GM21447 (cell line): Measurements from ENCODE around the gene CNTN1.

Source experiments
- ATAC-seq: cut with Tn5 transposase; IDR thresholded peaks from one replicate; pipeline ENCODE4 v1.9.1; 2021; ENCODE audit not compliant: unreplicated experiment

CNTN1 gene

GRCh38 chr12:40768125-40768864 lies 76.1 kb downstream of the CNTN1 start:
- ATAC-seq: no peak

DNA sequence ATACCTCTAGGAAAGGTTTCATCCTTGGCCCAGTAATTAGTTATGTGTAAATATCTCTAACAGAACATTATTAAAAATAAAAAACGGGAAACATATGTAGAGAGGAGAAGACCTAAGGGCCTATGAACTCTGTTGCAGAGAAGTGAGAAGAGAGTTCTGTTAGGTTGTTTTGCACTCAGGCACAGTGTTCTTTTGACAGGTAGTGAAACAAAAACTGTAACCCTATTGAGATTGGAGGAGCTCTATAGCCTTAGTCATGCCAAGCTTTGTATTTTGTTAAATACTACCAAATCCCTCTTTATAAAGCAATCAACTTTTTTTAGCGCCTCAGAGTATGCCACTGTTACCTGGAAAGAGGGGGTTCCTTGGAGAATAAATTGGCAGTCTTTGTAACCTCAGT lies 77.6 kb downstream of the CNTN1 start:
- no peak for ATAC-seq

GRCh38 chr12:40770781-40771180 lies 78.5 kb downstream of the CNTN1 start:
- no peak for ATAC-seq

DNA sequence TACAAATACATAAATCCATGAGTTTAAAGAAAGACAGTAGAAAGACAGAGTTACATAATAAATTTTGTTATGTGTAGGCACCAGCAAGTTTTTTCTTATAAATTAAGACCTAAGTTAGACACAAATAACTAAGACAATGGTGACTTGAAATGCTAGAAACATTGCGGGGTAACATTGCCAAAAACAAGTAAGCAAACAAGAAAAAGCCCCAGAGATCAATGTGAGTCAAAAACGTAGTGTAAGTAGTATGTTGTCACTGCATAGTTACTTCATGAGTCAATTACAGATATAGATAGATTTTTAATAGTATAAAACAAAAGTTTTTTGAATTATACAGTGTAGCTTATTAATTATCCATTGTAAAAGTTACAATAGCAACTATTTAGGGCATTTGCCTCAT lies 83.4 kb downstream of the CNTN1 start:
- no peak for ATAC-seq

- ATAC-seq: no peak
Observed at GRCh38 chr12:40784102-40784501, 91.9 kb downstream of the CNTN1 start.

GRCh38 chr12:40788276-40788675 lies 96.0 kb downstream of the CNTN1 start:
- ATAC-seq: no peak

DNA sequence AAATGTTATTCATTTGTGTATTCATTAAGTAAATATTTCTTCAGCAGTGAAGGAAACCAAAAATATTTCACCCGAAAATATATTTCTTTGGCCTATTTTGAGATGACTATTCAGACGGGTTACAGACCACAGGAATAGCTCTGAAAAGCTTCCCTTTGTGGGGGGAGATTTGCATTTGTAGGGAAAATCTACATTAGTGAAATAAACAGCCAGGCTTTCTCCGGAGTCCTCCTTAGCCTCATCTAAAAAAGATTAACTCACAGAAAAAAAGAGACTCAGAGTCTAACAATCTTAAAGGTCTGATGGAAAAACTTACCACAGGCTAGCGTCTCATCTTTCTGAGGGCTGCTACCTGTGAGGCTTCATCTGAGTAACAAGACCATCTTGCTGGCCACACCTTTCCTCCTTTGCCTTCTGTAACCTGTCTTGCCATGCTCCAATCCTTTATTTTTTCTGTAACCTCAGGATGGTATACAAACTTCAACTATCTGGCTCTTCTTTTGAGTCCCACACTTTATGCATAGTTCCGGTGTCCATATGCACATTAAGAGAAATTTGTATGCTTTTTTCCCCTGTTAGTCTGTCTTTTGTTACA lies 100.7 kb downstream of the CNTN1 start:
- ATAC-seq: no peak

DNA sequence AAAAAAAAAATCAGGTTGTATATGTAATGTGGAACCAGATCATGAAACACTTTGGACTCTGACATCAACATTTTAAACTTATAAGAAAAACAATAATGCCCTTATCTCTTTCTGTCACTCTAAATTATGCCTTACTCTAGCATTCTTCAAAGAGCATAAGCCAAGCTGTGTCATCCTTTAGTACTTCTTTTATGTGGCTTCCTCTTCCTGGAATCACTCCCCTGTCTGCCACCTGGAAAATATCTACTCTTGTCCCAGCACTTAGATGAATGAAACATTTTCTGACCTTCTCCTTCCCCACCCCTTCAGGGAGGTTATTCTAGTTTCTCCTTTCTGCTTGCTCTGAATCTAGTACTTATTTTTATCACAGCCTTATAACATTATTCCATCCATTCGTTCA lies 101.2 kb downstream of the CNTN1 start:
- ATAC-seq: no peak

DNA sequence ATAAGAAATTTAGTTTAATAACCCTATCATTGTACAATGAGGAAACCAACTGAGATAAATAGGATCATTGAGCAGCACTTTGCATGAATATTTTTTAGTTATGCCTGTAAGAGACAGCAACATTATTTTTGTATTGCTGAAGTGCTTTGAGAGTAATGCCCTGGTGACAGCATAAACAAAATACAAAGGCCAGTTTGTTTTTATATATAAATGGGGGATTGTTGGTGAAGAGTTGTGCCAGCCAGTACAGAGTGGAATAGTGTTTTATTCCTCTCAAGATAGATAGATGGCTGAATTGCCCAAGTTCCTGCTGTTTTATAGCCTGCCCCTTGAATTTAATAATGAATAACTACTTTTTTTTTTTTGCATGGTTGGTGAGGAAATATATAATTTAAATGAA lies 101.8 kb downstream of the CNTN1 start:
- no peak for ATAC-seq

DNA sequence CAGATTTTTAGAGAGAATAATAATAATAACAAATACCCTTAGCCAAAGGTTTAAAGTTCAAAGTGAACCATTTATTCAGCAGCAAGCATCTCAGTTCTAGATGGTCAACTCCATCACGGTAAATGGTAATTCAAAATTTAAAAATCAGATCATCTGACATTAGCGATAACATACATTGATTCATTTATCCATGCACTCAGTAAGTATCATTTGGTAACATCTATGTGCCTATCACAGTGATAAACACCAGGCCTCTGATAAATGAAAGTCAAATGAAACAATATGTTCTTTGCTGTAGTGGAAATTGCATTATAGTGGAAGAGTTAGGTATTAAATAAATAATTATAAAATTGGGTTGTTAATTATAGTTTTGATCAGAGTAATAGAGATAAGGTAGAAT lies 108.8 kb downstream of the CNTN1 start:
- no peak for ATAC-seq

GRCh38 chr12:40801861-40802260 lies 109.6 kb downstream of the CNTN1 start:
- no peak for ATAC-seq

GRCh38 chr12:40802656-40803055 lies 110.4 kb downstream of the CNTN1 start:
- no peak for ATAC-seq

GRCh38 chr12:40819436-40820108 lies 127.3 kb downstream of the CNTN1 start:
- ATAC-seq: no peak

DNA sequence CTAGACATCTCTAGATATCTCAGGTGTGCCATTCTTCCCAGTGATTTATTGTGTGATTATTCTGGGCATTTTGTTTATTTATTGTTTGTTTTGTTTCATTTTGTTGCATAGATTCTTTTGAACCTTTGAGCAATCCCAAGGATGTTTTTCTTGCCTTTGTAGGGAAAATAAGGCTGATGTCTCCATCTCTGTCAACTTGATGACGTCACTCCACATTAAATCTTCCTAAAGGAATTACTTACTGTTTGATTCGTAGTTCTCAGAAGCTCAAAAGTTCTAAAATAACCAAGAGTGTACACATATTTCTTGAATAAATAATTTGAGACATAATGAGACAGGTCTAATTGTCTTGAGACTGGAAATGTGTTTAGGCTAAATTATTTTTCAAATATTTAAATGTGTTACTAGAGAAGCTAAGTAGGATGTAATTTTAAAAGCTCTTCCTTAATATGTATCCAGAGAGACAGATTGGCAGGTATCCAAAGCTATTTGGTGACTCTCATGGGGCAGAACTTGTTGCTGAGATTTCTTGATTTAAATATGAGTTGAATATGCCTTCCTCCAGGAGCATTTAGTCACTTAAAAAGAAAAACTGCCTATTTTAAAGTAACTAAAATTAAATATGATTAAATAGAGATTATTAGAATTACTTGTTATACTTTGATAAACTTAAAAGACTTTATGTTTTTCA lies 128.7 kb downstream of the CNTN1 start:
- no peak for ATAC-seq

DNA sequence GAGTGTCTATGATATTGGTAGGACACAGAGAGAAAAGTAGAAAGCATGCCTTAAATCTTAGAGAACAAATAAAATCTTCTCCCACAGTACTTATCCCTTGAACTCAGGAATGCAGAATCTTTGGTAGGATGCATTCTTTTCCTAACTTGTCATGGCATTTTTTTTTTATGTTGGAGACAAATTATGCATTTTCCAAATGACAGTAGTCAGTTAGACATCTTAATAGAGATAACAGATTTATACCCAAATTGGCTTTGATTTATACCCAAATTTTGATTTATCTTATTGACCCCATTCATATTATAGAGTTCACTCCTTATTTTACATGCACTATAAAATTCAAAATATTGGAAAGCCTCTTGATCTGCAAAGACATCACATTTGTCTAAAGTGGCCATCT lies 132.9 kb downstream of the CNTN1 start:
- ATAC-seq: no peak

- ATAC-seq: no peak
Observed at GRCh38 chr12:40827683-40828592, 135.7 kb downstream of the CNTN1 start.

- ATAC-seq: no peak
Observed at GRCh38 chr12:40828593-40828990, 136.4 kb downstream of the CNTN1 start.

DNA sequence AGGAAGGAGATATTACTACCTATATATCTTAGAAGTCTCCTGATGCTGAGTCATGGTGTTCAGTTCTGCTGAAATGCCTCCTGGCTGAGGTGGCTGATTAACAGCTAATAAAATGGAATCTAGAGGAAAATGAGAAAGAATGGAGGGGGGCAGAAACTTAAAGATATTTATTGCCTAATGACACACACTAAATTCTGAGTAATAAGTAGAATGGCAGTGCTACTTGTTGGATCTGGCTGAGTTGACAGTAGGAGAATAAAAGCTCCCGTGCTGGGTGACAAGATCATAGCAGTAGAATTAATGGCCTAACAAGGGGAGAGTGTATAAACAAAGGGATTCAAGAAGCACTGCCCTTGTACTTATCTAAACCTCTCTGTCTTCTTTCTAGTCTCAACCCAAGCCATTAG lies 137.5 kb downstream of the CNTN1 start:
- no peak for ATAC-seq

GRCh38 chr12:40831916-40832315 lies 139.7 kb downstream of the CNTN1 start:
- no peak for ATAC-seq

DNA sequence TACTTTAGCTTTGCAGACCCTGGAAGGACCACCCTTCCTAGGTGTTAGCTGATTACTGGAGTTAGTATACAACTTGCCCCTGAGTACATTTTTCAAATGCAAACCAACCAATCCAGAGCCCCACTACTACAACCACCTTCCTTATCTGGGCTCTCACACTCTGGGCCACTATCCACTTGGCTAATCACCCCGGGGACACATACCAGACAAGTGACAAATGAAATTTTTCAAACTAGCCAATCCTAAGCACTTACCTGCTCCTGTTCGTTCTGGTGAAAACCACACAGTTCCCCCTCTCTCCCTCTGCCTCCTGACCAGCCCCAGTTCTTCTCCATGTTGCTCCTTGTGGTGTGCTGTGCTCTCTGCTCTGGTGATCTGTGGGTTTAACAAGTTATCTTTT lies 140.4 kb downstream of the CNTN1 start:
- no peak for ATAC-seq

GRCh38 chr12:40833818-40834217 lies 141.6 kb downstream of the CNTN1 start:
- no peak for ATAC-seq
